ENCODE data around the gene PHACTR3. TPM values are rescaled to one million over a fixed set of nuclear protein-coding genes. Genes with fewer than 3 reads are reported as not detected.

The PHACTR3 gene
- total RNA-seq, 1 donor from 2014 or later = 0.06 TPM

- H3K4me3 ChIP-seq (ENCODE audit: low read depth, low read length) = no peak overlapping the region
- no peak for TF ChIP-seq CTCF (conservative IDR thresholded peaks at IDR 0.05; ENCODE audit: low read depth, low read length)
- no peak for DNase-seq (ENCODE audit: low read depth)
Measured at GRCh38 chr20:59725476-59726280, 121.3 kb downstream of the PHACTR3 start.

GRCh38 chr20:59726281-59726595 lies 121.9 kb downstream of the PHACTR3 start:
- no peak overlapping the region for H3K4me3 ChIP-seq (ENCODE audit: low read depth, low read length)
- DNase-seq (ENCODE audit: low read depth) = no peak
- TF ChIP-seq CTCF (conservative IDR thresholded peaks at IDR 0.05; ENCODE audit: low read depth, low read length) = no peak

GRCh38 chr20:59728722-59729430 lies 124.5 kb downstream of the PHACTR3 start:
- DNase-seq (ENCODE audit: low read depth) = no peak
- TF ChIP-seq CTCF (conservative IDR thresholded peaks at IDR 0.05; ENCODE audit: low read depth, low read length) = no peak
- H3K4me3 ChIP-seq (ENCODE audit: low read depth, low read length) = no peak overlapping the region

DNA sequence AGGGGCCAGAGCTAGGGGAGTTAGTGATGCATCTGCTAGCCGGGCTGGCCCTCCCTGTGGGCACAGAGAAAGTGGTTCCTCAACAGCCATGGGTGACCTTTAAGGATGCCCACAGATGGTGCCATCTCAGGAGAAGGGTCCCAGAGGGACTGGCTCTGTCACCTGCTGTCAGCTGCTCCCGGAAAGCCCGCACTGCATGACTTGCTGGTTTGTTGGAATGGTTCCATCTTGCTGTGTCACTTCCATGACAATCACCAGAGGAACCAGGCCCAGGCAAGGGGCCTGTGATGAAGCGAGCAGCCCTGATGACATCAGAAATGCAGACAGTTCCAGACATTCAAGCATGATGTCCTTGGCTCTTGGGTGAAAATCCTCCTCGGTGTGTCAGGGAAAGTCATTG lies 125.2 kb downstream of the PHACTR3 start:
- TF ChIP-seq CTCF (conservative IDR thresholded peaks at IDR 0.05; ENCODE audit: low read depth, low read length) = no peak
- DNase-seq (ENCODE audit: low read depth) = no peak

DNA sequence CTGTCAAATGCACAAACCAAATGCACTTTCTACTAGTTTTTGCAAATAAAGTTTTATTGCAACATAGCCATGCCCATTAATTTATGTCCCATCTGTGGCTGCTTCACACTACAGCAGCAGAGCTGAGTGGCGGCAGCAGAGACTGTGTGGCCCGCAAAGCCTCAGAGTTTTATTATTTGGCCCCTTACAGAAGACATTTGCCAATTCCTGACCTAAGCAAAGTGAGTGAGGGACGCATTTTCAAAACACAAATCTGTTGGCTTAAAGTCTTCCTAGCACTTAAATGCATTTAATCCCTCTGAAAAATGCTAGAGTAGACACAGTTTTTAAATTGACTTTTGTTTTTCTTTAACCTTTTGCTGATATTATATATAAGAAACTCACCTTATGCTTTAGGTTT lies 126.4 kb downstream of the PHACTR3 start:
- no peak for DNase-seq (ENCODE audit: low read depth)
- TF ChIP-seq CTCF (conservative IDR thresholded peaks at IDR 0.05; ENCODE audit: low read depth, low read length) = no peak
- no peak overlapping the region for H3K4me3 ChIP-seq (ENCODE audit: low read depth, low read length)

More for the DNA sequence above, 125.2 kb downstream of the PHACTR3 start:
- no peak overlapping the region for H3K4me3 ChIP-seq (ENCODE audit: low read depth, low read length)

GRCh38 chr20:59731376-59731775 lies 127.0 kb downstream of the PHACTR3 start:
- H3K4me3 ChIP-seq (ENCODE audit: low read depth, low read length) = no peak overlapping the region
- TF ChIP-seq CTCF (conservative IDR thresholded peaks at IDR 0.05; ENCODE audit: low read depth, low read length) = no peak
- no peak for DNase-seq (ENCODE audit: low read depth)
